CMK (cell line): ENCODE results near the gene CTXN3.

Experiments used
- DNase-seq: peaks from one replicate; pipeline ENCODE4 v3.0.0-alpha.2; 2010; ENCODE audit warnings: low read depth

Gene CTXN3

GRCh38 chr5:127697894-127698600 is 49.2 kb downstream of the CTXN3 start:
- DNase-seq = no peak

GRCh38 chr5:127699416-127699815 is 50.5 kb downstream of the CTXN3 start:
- no peak for DNase-seq

GRCh38 chr5:127700237-127700766 is 51.4 kb downstream of the CTXN3 start:
- no peak for DNase-seq

GRCh38 chr5:127702434-127702833 is 53.6 kb downstream of the CTXN3 start:
- DNase-seq = no peak

GRCh38 chr5:127702926-127703561 is 54.2 kb downstream of the CTXN3 start, which contains the start of gene CCDC192:
Gene CCDC192, plus strand, starts transcription at chr5:127703391. Its CDS starts 55 bp downstream, at chr5:127703446.
- no peak for DNase-seq

GRCh38 chr5:127705120-127705892 is 56.4 kb downstream of the CTXN3 start:
- no peak for DNase-seq

GRCh38 chr5:127706691-127707090 is 57.8 kb downstream of the CTXN3 start:
- DNase-seq = no peak

- DNase-seq = no peak
Measured at GRCh38 chr5:127707209-127707608, 58.3 kb downstream of the CTXN3 start.
